Measurements from ENCODE around the gene PIN1.

DNA sequence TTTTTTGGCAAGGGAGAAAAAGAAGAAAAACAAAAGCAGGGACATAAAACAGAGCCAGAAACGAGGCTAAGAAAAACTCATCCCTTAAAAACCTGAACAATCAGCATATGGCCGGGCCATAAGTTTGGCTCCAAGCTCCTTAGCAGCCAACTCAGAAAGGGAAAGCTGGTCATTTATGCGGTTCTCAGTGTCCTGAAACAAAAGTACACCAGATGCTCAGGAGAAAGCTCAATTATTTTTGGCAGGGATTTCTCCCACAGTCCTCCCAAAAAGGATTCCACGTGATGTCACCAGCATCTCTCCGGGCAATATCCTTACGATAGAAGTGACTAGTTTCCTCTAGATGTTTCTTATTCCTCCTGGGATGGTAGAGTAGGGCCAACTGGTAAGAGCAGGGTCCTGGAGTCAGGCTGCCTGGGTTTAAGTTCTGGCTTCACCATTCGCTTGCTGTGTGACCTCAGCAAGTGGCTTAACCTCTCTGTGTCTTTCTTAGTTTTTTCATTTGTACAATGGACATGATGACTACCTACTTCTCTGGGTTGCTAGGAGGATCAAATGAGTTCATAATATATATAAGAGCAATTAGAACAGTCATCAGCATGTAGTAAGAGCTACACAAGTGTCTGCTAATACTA lies 34.0 kb downstream of the PIN1 start:
- TF ChIP-seq, protein P1, sequence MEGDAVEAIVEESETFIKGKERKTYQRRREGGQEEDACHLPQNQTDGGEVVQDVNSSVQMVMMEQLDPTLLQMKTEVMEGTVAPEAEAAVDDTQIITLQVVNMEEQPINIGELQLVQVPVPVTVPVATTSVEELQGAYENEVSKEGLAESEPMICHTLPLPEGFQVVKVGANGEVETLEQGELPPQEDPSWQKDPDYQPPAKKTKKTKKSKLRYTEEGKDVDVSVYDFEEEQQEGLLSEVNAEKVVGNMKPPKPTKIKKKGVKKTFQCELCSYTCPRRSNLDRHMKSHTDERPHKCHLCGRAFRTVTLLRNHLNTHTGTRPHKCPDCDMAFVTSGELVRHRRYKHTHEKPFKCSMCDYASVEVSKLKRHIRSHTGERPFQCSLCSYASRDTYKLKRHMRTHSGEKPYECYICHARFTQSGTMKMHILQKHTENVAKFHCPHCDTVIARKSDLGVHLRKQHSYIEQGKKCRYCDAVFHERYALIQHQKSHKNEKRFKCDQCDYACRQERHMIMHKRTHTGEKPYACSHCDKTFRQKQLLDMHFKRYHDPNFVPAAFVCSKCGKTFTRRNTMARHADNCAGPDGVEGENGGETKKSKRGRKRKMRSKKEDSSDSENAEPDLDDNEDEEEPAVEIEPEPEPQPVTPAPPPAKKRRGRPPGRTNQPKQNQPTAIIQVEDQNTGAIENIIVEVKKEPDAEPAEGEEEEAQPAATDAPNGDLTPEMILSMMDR (IDR thresholded peaks at IDR 0.05) = no peak
- TF ChIP-seq POLR2A (IDR thresholded peaks at IDR 0.05) = no peak

Measured in right lobe of liver (tissue), 4 donors.